GM23248 (cell line): ENCODE data around the gene TMEM121B.

Experiments
- EZH2 ChIP-seq: fragments of 200-600 bp; sonication (generic); IDR thresholded peaks from 2 replicates; pipeline ENCODE4 v1.6.1; 2018; ENCODE audit warnings: antibody characterized with exemption, mild to moderate bottlenecking; ENCODE audit not compliant: insufficient read depth, poor library complexity, severe bottlenecking
- EZH2phosphoT487 ChIP-seq: fragments of 200-600 bp; sonication (generic); IDR thresholded peaks from 2 replicates; pipeline ENCODE4 v1.6.1; 2018; ENCODE audit warnings: antibody characterized with exemption, moderate library complexity, mild to moderate bottlenecking, low read depth; ENCODE audit not compliant: insufficient read depth

- TF ChIP-seq EZH2 (no peak), EZH2phosphoT487 (no peak)
These were observed 46.3 kb upstream of the TMEM121B start for GRCh38 chr22:17167486-17167885.
